UCSD-AML1 (cell line): ENCODE results near the gene CCDC154.

Experiments
- DNase-seq: peaks from one replicate; lab custom pipeline; 2025; ENCODE audit not compliant: unreplicated experiment; lab: John Stamatoyannopoulos, UW

Gene CCDC154

DNA sequence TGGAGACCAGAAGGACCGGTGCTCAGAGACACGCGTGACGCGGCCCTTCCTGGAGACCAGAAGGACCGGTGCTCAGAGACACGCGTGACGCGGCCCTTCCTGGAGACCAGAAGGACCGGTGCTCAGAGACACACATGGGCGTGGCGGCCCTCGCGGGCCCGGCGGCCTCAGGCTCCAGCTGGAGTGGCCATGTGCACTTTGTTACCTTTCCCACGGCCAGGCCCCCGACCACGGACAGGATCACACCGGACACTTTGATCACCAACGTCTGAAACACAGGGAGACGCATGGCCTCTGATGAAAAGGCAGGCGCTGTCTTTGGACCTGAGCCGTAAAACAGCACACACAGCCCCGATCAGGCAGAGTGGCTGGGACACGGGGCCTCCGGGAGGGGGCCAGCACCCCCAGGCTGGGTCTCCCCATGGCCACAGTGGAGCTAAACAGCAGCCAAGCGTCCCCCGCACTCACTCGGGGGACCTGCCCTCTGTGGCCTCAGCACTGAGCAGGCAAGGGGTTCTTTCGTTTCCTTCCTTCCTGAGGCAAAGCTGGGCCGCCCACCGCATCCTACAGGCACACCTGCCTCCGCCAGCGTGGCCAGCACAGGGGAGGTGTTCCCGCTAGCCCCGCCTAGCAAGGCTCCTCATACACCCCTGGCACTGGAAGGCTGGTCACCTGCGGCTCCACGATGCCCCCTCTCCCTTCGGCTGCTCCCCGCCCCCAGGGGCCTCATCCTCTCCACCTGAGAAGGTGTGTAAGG lies 13.3 kb upstream of the CCDC154 start:
- DNase-seq = no peak

- DNase-seq = no peak
These were observed 12.6 kb upstream of the CCDC154 start for GRCh38 chr16:1456951-1457350.

- DNase-seq = no peak
These were observed 11.1 kb upstream of the CCDC154 start for GRCh38 chr16:1455190-1456171.

GRCh38 chr16:1454561-1454960 lies 10.2 kb upstream of the CCDC154 start:
- no peak for DNase-seq

DNA sequence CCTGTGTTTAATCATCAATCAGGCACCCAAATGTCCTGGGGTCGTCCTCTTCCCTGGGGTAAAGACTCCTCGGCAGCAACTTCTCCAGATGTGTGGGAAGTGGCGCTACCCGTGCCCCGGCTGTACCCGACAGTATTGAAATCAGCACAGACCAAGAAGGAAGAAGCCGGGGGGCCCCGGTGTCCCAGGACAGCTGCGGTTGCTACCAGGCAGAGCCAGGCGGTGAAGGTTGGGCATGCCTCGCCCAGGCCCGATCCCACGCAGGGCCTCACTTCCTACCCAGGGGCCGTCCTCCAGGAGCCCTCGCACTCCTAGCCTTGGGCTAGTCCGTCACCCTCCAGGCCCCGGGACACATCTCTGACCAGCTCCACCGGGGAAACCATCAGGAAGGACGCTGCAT lies 9.0 kb upstream of the CCDC154 start:
- DNase-seq = no peak

DNA sequence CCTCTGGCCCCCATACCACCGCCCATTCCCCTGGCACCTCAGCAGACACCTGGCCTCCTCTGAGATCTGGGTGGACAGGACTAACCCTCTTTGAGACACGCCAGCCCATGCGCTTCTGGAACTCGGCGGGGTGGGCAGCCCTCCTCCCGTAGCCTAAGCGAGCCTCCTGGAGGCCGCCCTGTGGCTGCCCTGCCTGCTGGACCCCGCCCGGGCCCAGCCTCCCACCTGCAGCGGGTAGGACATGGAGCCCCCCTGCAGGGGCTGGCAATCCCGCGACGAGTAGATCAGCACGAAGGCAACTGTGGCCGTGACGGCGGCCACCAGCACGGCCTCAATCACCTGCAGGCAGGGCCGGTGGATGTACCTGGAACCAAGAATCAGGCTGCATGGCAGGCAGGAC lies 8.2 kb upstream of the CCDC154 start:
- DNase-seq = no peak

DNA sequence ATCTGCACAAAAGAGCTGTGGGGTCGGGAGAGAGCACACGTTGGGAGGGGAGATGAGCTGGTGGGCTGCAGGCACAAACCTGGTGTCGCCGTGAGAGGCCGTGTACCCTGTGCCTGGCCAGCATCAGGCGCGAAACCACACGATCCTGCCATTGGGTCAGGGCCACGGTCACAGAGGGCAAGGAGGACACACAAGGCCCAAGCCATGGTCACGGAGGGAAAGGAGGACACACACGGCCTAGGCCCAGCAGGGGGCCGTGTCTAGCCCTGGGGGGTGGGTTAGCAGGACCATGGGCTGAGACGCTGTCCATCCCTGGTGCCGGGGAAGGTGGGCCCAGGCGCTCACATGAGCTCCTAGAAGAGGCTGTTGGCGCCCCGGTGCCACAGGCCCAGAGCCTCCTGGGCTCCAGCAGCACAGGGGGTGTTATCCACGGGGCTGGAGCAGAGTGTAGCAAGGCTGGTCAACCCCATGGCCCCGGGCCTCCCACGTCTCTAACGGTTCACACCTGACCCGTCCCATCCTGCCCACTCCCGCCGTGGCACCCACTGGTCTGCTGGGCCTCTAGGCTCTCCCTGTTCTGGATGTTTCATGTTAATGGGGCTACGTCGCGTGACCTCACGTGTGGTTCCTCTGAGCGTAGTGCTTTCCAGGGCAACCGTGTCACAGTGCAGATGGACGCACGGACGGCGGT lies 7.5 kb upstream of the CCDC154 start:
- DNase-seq = no peak

GRCh38 chr16:1450841-1451240 lies 6.5 kb upstream of the CCDC154 start:
- no peak for DNase-seq

- DNase-seq = no peak
These were observed 5.9 kb upstream of the CCDC154 start for GRCh38 chr16:1450218-1450617.

DNA sequence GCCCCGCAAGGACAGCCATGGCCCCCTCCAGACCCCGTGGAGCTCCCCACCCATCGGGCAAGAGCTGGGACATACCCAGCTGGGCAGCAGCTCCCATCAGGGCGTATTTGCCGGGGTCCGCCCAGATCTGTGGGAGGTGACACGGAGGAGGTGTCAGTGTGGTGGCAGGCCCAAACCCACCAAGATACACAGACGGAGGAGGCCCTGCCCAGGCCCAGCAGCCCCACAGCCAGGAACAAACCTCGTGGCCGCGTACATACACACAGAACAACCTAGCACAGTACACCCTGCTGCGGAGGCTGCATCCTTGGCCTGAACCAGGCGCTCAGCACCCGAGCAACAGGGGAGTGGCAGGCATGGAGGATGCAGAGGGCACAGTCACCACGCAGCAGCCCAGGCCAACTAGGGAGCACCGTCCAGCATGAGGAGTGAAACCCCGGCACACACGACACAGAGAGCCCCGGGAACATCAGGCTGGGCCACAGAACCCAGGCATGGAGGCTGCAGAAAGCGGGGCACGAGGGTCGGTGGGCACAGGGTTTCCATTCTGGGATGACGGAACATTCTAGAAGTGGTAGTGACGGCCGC lies 4.9 kb upstream of the CCDC154 start:
- DNase-seq = no peak

DNA sequence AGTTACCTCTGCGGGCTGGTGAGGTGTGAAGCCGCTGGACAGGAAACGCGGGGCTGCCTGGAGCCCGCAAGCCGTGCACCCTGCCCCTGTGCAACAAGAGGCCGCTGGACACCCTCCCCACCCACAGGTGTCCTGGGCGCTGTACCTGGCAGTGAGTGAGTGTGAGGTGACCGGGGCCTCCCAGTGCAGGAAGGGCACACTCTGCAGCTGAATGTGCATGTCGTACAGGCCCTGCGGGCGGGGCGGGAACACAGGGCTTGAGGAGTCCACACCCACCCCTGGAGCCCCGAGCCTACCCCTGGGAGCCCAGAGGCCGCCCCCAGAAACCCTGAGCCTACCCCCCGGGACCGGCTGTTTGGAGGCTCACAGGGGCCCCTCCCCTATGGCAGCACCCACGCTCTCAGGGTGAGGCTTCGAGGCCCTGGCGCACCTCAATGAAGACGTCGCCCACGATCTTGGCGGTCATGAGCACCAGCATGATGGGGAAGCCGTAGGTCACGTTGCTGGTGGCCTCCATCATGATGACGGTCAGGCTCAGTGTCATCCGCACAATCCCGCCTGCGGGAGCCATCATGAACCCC lies 4.3 kb upstream of the CCDC154 start:
- no peak for DNase-seq

DNA sequence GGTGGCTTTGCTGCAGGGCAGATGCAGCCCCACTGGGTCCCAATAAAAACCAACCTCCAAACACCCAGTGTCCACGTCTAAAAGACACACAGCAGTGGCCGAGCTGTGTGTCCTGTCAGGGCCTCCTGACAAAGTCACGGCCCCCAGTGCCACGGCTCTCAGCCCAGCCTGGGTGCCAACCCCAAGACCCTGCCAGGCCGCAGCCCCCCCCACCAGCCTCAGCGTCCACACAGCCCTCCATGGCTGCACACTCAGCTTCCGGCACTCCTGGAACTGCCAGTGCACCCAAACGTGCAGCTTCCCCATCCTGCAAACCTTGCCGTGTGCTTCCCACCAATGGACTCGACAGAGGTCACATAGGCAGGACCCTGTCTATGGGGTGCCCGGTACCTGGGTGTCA lies 3.6 kb upstream of the CCDC154 start:
- DNase-seq = no peak

DNA sequence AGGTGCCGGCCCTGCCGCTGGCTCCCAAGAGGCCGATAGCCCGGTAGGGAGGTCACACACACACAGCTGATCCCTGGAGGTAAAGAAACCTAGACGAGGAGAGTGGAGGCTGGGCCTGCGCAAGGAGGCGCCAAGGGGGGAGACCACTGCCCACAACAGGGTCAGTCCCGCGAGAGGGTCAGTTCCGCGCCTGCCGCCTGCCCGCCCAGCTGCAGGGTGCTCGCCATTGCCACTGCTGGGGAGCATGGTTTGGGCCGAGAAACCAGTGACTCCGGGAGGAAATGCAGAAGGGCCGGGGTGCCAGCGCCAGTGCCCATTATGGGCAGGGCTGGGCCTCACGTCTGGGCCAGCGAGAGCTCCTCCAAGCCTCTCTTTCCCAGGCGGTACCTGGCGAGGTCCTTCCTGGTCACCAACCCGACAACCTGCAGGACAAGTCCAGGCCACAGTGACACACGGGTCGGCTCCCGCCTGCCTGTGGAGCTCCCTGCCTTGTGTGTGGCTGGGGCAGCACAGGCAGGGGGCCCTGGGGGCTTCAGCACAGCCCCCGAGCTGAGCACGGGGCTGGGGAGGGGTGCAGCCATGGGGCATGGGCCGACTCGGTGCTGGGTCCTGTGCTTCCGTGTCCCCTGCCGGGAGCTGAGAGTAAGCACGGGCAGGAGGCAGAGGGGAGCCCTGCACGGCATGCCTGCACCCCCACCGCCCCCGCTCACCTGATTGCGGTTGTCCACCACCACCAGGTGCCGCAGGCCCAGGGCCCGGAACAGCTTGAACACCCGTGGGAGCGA lies 2.1 kb upstream of the CCDC154 start:
- DNase-seq = no peak

DNA sequence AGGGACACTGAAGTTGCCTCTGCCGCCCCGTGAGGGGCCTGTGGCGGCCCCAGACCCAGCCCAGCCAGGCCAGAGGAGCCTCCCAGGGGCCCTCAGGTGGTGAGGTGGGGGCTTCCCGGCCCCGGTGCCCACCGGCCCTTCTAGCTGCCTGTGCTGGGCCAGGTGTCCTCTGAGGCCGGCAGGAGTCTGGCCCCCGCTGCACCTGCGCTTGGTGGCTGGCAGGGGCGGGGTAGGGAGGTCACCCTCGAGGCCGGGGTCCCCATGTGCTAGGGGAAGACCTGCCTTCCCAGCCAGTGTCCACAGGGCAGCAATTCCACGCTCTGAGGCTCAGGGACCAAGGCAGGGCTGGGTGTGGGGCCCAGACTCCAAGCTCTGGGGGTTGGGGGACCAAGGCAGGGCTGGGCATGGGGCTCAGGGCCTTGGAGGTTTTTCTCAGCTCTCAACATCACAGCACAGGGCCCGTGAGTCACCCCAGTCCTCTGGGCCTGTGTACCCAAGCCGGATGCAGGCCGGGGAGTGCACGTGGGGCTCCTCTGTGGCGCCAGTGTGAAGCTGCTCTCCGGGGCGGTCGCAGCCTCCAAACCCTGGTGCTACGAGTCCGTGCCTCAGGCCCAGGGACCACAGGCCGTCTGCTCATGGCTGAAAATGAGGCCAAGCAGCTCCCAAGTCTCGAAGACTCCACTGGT lies 1.3 kb upstream of the CCDC154 start:
- no peak for DNase-seq

- DNase-seq = no peak
These were observed 568 bp upstream of the CCDC154 start for GRCh38 chr16:1444730-1445517.

- DNase-seq = no peak
These were observed 868 bp downstream of the CCDC154 start for GRCh38 chr16:1443403-1443973.

DNA sequence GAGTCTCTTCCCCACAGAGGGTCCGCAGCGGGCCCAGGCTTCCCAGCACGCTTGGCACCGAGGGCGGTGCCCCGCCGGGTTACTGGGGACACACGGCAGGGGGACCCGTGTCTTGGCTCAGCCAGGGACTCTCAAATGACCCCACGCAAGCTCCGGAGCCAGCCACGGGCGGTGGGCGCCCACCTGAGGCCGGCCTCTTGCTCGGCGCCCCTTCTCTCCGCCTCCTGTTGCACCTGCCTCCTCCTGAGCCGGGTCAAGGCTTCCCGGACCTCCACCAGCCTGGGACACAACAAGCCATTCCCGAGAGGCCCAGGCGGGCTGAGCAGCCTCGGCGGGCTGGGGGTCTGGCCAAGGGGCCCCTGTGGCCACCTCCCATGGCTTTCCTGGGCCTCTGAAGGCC lies 1.7 kb downstream of the CCDC154 start:
- no peak for DNase-seq

GRCh38 chr16:1441391-1441829 lies 2.9 kb downstream of the CCDC154 start:
- DNase-seq = no peak
